ENCODE data around the gene YEATS2.

GRCh38 chr3:183743231-183743630 is 45.6 kb downstream of the YEATS2 start:
- TF ChIP-seq POLR2A (IDR thresholded peaks at IDR 0.05; ENCODE audit: low read depth, low read length): no peak
- TF ChIP-seq POLR2AphosphoS5 (IDR thresholded peaks at IDR 0.05; ENCODE audit: low read depth, low read length): no peak
